ENCODE results near the gene SEPHS1.

The SEPHS1 gene

DNA sequence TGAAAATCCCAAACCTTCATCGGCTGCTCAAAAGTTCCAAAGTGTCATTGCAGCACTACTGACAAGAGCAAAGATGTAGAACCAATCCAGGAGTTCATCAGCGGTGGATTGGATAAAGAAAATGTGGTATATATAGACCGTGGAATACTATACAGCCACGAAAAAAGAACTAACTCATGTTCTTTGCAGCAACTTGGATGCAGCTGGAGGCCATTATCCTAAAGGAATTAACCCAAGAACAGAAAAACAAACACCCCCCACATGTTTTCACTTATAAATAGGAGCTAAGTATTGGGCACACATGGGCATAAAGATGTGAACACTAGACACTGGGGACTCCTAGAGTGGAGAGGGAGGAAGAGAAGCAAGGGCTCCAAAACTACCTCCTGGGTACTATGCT lies 79.8 kb downstream of the SEPHS1 start:
- no peak overlapping the region for H3K4me3 ChIP-seq (replicated peaks; ENCODE audit: insufficient read depth, low read length)
- no peaks in the 10 kb centered on the region for H3K27me3 ChIP-seq (ENCODE audit: insufficient read depth, poor library complexity, severe bottlenecking)
- TF ChIP-seq POLR2AphosphoS5 (IDR thresholded peaks at IDR 0.05; ENCODE audit: low read depth), result no peak
- TF ChIP-seq SPI1 (IDR thresholded peaks at IDR 0.05; ENCODE audit: borderline replicate concordance, low read depth), result no peak
- TF ChIP-seq CTCF (IDR thresholded peaks at IDR 0.05; ENCODE audit: insufficient read depth, low read length), result no peak
- TF ChIP-seq REST (IDR thresholded peaks at IDR 0.05; ENCODE audit: insufficient replicate concordance, low read depth), result no peak
- no peak for TF ChIP-seq GABPA (IDR thresholded peaks at IDR 0.05; ENCODE audit: low read depth)
- no peak for DNase-seq (ENCODE audit: low read depth in 1 of 2, low spot score in 1 of 2)
- no peak overlapping the region for H3K27ac ChIP-seq (replicated peaks)

All from HL-60 (cell line).